ENCODE measurements around the gene GLYAT.

The GLYAT gene

GRCh38 chr11:58731819-58732218, at the start of gene GLYAT:
TSS of gene GLYAT (minus strand) at chr11:58731943. CDS start at chr11:58724496, 7,447 bp downstream.
- no peak for DNase-seq (ENCODE audit: low read depth)

DNA sequence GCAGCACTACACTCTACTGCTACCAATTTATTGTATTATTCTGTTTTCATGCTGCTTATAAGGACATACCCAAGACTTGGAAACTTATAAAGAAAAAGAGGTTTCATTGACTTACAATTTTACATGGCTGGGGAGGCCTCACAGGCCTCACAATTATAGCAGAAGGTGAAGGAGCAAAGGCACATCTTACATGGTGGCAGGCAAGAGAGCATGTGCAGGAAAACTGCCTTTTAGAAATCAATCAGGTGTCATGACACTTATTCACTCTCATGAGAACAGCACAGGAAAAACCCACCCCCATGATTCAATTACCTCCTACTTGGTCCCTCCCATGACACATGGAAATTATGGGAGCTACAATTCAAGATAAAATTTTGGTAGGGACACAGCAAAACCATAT, 49.6 kb upstream of the GLYAT start:
- no peak for DNase-seq (ENCODE audit: low read depth)

- DNase-seq (ENCODE audit: low read depth): no peak
These were observed 48.8 kb upstream of the GLYAT start for GRCh38 chr11:58780578-58780977.

DNA sequence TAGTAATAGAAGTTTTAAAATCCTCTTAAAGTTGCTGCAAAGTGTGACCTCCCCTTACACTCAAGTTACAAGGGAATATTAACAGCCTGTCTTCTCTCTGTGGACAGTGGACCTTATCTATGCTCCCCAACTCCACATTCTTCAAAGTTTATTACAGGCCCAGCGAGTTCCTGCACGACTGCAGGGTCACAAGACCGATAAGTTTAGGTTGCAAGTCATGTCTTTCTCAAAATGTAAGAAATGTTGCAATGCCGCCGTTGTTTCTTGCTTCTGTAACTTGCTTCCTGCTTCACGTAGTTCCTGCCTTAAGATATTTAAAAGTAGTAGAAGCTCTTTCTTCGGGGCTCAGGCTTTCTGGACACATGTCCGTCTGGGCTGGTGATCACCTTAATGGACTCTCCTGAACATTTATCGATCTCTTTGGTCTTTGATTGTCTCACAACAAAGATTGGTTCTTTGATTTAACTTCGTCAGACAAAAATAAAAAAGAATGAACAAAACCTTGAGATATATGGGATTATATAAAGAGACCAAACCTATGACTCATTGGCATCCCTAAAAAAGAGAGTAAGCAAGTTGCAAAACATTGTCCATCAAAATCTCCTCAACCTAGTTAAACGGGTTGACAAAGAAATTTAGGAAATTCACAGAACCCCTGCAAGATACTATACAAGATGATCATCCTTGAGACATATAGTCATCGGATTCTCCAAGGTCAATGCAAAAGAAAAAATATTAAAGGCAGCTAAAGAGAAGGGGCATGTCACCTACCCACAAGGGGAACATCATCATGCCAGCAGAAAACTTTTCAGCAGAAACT, 45.4 kb upstream of the GLYAT start:
- no peak for DNase-seq (ENCODE audit: low read depth)

- no peak for DNase-seq (ENCODE audit: low read depth)
These were observed 43.4 kb upstream of the GLYAT start for GRCh38 chr11:58775066-58775708.

DNA sequence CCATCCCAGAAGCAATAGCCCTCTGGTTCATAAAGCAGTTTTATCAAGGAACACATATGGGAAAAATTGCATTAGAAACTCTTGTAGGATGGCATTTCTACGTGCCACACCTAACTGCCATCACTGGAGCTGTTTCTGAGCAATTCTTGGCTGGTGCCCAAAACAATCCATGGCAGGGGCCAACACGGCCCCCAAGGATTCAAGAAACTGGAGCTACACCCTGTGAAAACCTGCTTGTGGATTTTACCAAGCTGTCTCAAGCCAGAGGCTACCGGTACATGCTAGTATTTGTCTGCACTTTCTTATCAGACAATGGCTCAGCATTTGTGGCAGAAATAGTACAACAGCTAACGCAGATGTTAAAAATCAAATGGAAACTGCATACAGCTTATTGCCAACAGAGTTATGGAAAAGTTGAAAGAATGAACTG, 42.4 kb upstream of the GLYAT start:
- no peak for DNase-seq (ENCODE audit: low read depth)

- DNase-seq (ENCODE audit: low read depth): no peak
These were observed 41.6 kb upstream of the GLYAT start for GRCh38 chr11:58773337-58773736.

DNA sequence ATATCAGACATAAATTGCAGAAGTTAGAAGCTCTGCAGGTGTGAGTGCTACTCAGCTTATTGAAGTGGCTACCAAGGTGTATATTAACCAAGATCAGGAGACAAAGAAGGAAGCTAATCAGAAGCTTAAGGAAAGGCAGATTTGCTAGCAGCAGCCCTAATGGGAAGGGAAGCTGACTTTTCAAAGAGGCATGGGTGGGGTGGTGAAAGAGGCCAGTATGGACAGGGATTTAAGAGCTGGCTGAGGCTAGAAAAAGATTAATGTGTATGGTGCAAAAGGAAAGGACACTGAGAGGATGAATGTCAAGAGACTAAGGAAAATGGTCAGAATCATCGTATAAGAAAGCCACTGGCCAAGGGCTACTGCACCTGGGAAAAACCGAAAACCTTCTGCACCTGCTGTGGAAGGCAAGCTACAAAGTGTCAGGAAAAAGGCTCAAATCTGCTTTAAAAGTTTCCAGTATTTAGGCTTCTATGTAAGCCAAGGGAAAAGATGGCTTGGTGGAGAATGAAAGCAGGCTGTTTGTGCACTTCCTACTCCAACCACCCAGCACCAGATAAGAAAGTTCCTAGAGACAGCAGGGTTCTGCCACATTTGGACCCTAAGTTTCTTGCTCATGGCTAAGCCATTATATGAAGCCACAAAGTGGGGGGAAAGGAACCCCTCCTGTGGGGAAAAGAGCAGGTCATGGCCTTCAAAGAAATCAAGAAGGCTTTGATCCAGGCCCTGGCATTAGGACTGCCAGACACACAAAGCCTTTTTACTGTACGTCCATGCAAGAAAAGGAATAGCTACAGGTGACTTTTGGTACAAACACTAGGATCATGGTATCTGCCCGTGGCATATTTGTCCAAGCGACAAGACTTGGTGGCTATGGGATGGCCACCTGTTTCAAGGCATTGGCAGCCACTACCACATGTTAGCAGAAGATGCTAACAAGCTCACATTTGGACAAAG, 40.9 kb upstream of the GLYAT start:
- DNase-seq (ENCODE audit: low read depth): no peak

DNA sequence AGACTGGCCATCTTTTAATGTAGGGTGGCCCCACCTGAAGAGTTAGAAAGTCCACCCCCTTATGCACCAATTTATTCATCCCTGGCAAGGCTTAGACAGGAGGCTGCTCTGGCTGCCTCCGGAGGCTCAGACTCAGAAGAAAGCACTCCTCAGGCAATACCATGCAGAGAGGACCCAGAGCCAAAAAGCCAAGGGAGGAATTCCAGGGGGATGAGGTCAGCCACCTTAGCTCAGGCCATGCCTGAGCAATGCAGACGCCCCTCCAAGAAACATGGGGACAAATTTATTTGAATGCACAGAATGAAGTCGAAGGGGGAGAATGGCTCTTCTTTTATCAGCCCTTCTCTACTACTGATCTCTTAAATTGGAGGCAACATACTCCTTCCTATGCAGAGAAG, 39.7 kb upstream of the GLYAT start:
- DNase-seq (ENCODE audit: low read depth): no peak

- peak; percentile 58 for DNase-seq (ENCODE audit: low read depth)
These were observed 39.1 kb upstream of the GLYAT start for GRCh38 chr11:58770627-58771457.

GRCh38 chr11:58770166-58770565, 38.4 kb upstream of the GLYAT start:
- no peak for DNase-seq (ENCODE audit: low read depth)

GRCh38 chr11:58769308-58769707, 37.6 kb upstream of the GLYAT start:
- DNase-seq (ENCODE audit: low read depth): no peak

DNA sequence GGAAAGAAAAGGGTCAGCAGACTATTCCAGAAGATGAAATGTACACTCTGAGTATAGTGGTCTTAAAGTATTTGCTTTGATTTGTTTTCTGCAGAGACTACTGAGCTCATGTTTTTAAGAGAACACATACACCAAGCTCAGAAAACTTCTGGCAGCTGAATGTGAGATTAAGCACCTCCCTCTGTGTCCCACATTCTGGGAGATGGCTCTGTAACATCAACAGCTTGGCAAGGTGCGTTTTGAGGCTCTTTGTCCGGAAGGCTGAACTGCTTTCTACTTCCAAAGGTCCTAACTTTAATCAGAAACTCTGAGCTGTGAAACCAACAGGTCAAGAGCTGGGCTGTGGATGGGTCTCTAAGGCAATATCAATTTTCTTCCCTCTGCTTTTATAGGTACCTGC, 36.4 kb upstream of the GLYAT start:
- DNase-seq (ENCODE audit: low read depth): no peak

DNA sequence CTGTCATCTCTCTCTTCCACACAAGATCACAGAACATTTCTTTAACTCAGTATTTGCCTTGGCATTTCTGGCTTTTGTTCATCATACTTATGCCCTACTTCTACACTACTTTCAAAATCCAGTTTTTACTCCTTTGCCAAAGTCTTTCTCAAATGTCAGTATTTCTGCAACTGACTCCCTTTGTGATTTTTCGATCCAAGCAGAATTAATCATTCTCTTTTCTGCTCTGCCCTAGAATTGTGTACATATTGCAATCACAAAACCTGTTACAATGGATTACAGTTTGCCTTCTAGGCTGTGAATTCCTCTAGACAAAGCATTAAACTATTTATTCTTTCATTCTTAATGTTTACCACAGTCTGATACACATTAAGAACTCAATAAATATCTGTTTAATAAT, 33.3 kb upstream of the GLYAT start:
- DNase-seq (ENCODE audit: low read depth): no peak

DNA sequence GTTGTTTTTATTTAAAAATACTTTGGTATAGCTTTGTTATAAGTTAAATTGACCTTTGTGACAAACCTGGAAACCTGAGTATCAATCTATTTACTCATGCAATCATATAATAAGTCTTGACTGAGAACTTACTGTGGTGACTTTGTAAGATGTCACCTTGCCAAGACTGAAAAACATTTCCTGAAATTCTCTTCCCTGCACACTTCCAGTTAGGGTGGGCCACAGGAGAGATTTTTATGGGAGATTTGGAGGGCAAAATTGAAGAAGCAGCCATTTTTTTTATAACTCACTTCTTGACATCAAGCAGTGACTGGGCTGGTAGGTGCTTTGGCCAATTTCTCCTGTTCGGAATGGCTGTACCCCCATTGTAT, 31.4 kb upstream of the GLYAT start:
- no peak for DNase-seq (ENCODE audit: low read depth)

GRCh38 chr11:58762284-58763119, 30.8 kb upstream of the GLYAT start:
- no peak for DNase-seq (ENCODE audit: low read depth)

GRCh38 chr11:58757439-58757838, 25.7 kb upstream of the GLYAT start:
- no peak for DNase-seq (ENCODE audit: low read depth)

DNA sequence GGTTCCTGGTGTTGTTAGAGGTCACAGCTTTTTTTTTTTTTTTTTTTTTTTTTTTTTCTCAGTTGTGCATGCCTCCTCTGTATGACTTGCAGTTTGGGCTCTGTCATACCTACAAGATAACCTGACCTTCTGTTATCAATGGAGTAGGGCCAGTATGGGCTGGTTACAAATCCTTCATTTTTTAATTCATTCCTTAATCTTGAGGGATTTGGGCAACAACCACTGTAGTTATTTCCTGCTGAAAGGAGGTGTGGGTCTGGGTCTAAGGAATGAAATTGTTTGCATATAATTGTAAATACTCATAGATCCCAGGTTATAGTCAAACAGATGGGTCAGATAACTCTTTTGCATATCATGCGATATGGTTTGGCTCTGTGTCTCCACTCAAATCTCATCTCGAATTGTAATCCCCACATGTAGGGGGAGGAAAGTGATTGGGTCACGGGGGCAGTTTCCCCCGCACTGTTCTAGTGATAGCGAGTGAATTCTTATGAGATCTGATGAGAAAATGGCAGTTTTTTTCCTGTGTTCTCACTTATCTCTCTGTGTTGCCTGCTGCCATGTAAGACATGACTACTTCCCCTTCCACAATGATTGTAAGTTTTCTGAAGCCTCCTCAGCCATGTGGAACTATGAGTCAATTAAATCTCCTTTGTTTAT, 14.1 kb upstream of the GLYAT start:
- no peak for DNase-seq (ENCODE audit: low read depth)

DNA sequence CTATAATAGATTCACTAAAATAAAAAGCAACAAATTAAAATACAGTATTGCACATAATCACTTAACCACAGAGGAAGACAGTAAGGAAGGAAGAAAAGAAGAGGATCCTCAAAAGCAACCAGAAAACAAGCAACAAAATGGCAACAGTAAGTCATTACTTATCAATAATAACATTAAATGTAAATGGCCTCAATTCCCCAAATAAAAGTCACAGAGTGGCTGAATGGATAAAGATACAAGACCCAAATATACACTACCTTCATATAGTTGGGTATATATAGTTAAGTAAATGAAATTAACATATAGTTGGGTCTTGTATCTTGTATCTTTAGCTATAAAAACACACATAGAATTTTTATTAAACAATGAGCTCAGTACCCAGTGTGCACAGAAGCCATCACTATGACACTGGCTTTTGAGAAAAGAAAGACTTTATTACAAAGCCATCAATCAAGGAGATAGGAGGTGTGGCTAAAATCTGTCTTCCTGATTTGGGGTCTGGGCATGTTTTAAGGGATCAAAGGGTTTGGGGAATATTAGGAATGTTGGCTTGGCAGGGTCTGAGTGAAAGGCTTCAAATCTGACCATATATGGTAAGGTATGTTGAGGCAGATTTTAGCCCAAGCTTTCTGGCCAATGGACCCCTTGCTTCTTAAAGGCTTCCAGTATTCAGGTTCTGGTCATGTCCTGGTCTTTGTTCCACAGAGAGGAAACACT, 13.4 kb upstream of the GLYAT start:
- no peak for DNase-seq (ENCODE audit: low read depth)
